NCI-H1048 (cell line): ENCODE data around the gene PLCB4.
"Not testable (repeated sequence)": the region's sequence is repeated elsewhere in the genome, so short reads cannot be mapped to it uniquely, and the experiment has no call there.

Experiments used
- DNase-seq: peaks from one replicate; lab custom pipeline; 2025; lab: John Stamatoyannopoulos, UW

Gene PLCB4

GRCh38 chr20:9068841-9069663, at the start of gene PLCB4:
Gene PLCB4, plus strand, starts transcription at chr20:9069087. Its CDS starts 238,728 bp downstream, at chr20:9307815.
- DNase-seq, result no peak

- no peak for DNase-seq
Measured at GRCh38 chr20:9019833-9020232, 49.1 kb upstream of the PLCB4 start.

DNA sequence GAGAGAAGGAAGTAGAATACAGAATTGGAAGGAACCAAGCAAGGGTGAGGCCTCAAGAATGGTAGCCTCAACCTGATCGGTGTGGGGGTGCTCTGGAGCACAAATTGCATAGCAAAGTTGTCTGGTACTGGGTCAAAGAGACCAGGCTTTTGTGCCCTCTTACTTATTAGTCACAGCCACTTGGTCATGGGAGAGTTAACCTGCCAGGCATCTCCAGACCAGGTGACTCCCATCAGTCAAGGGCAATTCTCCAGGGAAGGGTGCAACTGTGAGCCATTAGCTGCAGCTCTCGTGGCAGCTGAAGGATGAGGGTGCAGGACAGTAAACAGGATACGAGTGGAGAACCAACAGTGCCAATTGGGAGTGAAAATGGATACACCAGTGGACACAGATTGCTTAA, 47.7 kb upstream of the PLCB4 start:
- no peak for DNase-seq

- no peak for DNase-seq
Measured at GRCh38 chr20:9021699-9022098, 47.2 kb upstream of the PLCB4 start.

- DNase-seq, result no peak
Measured at GRCh38 chr20:9022376-9022775, 46.5 kb upstream of the PLCB4 start.

GRCh38 chr20:9024606-9025005, 44.3 kb upstream of the PLCB4 start:
- no peak for DNase-seq

DNA sequence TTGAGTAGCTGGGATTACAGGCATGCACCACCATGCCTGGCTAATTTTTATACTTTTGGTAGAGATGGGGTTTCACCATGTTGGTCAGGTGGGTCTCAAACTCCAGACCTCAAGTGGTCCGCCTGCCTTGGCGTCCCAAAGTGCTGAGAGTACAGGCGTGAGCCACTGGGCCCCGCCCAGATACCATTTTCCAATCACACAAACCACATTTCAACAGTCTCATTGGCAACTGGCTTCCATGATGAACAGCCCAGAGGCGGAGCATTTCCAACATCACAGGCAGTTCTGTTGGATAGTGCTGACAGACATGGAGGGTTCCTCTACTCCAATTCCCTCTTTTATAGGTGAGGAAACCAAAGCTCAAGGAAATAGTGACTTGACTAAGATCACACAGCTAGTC, 43.9 kb upstream of the PLCB4 start:
- no peak for DNase-seq

DNA sequence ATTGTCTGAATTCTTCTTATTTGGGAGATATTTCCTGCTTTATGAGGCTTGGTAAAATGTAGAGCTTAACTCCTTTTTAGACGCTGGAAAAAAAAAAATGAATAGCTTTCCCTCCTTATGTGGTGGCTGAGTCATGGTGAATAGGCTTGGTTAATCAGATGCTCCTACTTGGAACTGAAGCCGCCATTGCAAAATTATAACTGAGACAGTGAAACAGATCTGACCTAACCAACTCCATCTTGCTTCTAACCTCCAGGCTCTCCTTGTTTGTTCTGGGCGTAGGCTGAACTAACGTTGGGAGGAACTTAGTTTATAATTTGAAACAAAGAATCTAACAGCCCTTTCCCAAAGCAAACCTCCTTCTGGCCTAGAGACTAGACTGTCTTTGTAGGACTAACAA, 43.2 kb upstream of the PLCB4 start:
- DNase-seq, result no peak

- DNase-seq, result no peak
Measured at GRCh38 chr20:9027626-9028025, 41.3 kb upstream of the PLCB4 start.

GRCh38 chr20:9028419-9028818, 40.5 kb upstream of the PLCB4 start:
- DNase-seq, result no peak

DNA sequence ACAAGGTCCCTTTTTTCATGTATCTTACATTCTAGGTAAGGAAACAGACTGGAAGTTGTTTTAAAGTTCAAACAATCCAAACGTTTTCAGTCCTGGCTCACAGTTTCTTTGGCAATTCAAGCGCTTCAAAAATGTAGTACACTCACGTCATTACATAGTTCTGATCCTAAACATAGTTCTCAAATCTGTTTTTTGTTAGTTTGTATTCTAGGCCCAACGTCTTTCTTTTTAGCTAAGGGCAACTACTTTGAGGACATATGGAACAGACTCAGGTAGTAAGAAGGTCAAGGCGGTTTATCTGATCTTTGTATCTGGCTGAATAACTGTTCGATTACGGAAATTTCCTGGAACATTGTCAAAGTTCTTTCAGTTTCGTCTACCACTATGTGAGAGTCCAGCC, 36.9 kb upstream of the PLCB4 start:
- DNase-seq, result no peak

DNA sequence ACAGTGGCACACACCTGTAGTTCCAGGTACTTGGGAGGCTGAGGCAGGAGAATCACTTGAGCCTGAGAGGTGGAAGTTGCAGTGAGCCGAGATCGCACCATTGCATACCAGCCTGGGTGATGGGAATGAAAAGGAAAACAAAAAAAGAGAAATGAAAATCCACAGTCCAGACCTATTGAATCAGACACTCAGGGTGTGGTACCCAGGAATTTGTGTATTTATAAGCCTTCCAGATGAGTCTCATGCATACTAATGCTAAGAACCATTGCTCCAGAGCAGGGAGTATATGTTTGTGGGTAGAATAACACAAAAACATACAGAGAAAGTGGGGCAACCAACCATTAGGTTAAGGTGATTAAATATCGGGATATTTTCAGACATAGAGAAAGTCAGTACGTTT, 36.1 kb upstream of the PLCB4 start:
- no peak for DNase-seq

- DNase-seq, result no peak
Measured at GRCh38 chr20:9035126-9035525, 33.8 kb upstream of the PLCB4 start.

DNA sequence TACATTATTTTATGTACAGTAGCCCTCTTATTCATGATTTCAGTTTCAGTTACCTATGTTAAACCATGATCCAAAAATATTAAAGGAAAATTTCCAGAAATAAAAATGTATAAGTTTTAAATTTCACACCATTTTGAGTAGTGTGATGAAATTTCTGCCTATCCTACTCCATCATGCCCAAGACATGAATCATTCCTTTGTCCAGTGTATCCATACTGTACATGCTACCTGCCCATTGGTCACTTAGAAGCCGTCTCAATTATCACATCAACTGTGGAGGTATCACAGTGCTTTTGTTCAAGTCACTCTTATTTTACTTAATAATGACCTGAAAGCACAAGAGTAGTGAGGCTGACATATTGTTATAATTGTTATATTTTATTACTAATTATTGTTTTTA, 32.3 kb upstream of the PLCB4 start:
- DNase-seq, result no peak

GRCh38 chr20:9038791-9039535, 29.9 kb upstream of the PLCB4 start:
- DNase-seq, result no peak

- DNase-seq, result no peak
Measured at GRCh38 chr20:9040863-9041524, 27.9 kb upstream of the PLCB4 start.

GRCh38 chr20:9043364-9043763, 25.5 kb upstream of the PLCB4 start:
- DNase-seq, result no peak

GRCh38 chr20:9047928-9048327, 21.0 kb upstream of the PLCB4 start:
- not testable (repeated sequence) for DNase-seq

DNA sequence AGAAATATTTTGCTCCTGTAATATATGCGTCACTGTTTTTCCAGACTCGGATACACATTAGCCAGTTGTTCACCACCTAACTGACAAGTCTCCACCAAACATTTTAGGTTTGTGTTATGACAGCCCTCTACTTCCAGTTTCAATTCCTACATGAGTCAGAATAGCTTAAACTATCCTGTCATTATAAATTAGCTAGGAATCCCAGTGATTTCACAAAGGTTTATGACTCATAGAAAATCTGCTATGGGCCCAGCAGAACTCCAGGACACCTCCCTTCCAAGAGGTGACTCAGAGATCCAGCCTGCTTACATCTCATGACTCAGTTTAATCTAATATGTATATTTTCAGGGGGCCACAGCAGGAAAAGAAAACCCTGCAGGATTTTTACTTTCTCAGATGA, 17.4 kb upstream of the PLCB4 start:
- no peak for DNase-seq

GRCh38 chr20:9052136-9052535, 16.8 kb upstream of the PLCB4 start:
- no peak for DNase-seq

DNA sequence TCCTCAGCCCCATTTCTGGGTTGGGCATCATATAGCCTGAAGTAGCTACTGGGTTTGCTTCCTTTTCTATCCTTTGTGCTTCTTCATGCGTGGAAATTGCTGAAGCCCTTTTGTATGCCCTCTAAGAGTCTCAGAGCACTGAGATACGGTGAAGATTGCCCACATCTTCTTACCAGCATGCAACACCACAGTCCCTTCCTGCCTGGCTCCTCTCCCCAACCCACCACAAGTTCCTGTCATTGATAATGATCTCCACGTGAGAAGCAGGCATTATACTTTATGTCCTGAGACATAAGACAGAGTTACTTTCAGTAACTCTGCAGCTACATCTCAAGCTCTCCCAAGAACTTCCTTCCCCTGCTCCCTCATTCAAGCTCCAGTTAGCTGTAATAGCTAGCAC, 15.8 kb upstream of the PLCB4 start:
- no peak for DNase-seq

DNA sequence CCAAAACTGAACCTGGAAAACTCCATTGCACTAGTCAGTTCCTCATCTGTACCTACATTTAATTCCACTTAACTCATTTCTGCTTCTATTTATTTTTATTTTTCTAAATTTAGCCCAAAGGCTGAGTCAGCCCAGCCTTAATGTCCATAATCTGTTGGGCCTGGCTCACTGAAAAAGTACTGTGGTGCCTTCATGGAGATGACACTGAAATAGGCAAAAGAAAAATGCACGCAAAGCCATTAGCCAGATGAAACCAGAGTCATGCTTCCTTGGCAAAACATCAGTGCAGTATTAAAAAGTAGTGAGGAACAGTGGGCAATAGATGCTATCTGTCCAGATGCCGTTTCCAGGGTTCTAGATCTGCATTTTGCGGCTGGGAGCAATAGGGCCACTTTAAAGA, 14.7 kb upstream of the PLCB4 start:
- DNase-seq, result no peak

DNA sequence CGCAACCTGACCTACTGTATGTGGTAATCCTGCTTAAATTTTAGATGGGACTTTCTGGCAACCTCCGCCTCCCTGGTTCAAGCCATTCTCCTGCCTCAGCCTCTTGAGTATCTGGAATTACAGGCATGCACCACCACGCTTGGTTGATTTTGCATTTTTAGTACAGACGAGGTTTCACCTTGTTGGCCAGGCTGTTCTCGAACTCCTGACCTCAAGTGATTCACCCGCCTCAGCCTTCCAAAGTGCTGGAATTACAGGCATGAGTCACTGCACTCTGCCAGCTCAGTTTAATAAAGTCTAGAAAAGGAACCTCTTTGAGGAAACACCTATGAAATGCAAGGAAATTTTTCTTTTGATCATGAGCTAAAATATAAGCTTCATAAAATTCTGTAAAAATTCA, 9.0 kb upstream of the PLCB4 start:
- DNase-seq, result no peak
